ENCODE data around the gene SKI. TPM values are rescaled to one million over a fixed set of nuclear protein-coding genes. Genes with fewer than 3 reads are reported as not detected.

SKI gene
- total RNA-seq, 4 donors from 2014 or later, result 24.4 to 52.4 (median 32.2) TPM

- Histone ChIP-seq H3K4me1 (peaks cover 41 to 65% (median 42%) of the 10 kb centered on the region in 4 donors), H3K4me3 (no peak overlapping the region), H3K27me3 (no peaks in the 10 kb centered on the region), H3K36me3 (no peaks in the 10 kb centered on the region), H3K27ac (no peak overlapping the region), H3K9me3 (peaks cover 0 to 13% of the 10 kb centered on the region in 2 donors)
- WGBS, 2 donors (ENCODE audit: low coverage in 1 of 2), result 96% methylated on average over 20 of the region's 23 CpGs; no CpG with 5 or more reads in 1 of the 2 donors
- TF ChIP-seq EP300 (IDR thresholded peaks at IDR 0.05; ENCODE audit: low read depth) (no peak), CTCF (IDR thresholded peaks at IDR 0.05) (no peak), POLR2A (IDR thresholded peaks at IDR 0.05) (no peak), POLR2AphosphoS5 (IDR thresholded peaks at IDR 0.05) (no peak)
- in situ Hi-C loops (cut with MboI; ENCODE audit: low pct_ligation_motif_present in 1 of 4, low pct_unique_long_range_greater_than_20kb in 1 of 4, low sequenced_read_pairs in 3 of 4) (no loop called here), intact Hi-C loops (cut with DNase I; ENCODE audit: low total_unique reads) (no loop called here)
- no peak for DNase-seq
These were observed 25.8 kb downstream of the SKI start for GRCh38 chr1:2253797-2254480.

GRCh38 chr1:2255047-2255419 is 26.9 kb downstream of the SKI start:
- 90% methylated on average over 6 of the region's 6 CpGs; no CpG with 5 or more reads in 1 of the 2 donors for WGBS, 2 donors (ENCODE audit: low coverage in 1 of 2)
- no peak for DNase-seq
- Histone ChIP-seq H3K4me3 (no peak overlapping the region), H3K27me3 (no peaks in the 10 kb centered on the region), H3K36me3 (no peaks in the 10 kb centered on the region), H3K27ac (peak overlapping the region; percentile 55 to 79 (median 68)), H3K4me1 (peaks cover 35 to 65% (median 40%) of the 10 kb centered on the region in 4 donors), H3K9me3 (peaks cover 0 to 13% of the 10 kb centered on the region in 2 donors)
- intact Hi-C loops (cut with DNase I; ENCODE audit: low total_unique reads), result no loop called here
- no peak for TF ChIP-seq POLR2A (IDR thresholded peaks at IDR 0.05)
- TF ChIP-seq EP300 (IDR thresholded peaks at IDR 0.05; ENCODE audit: low read depth), result no peak
- TF ChIP-seq POLR2AphosphoS5 (IDR thresholded peaks at IDR 0.05), result no peak
- no peak for TF ChIP-seq CTCF (IDR thresholded peaks at IDR 0.05)
- in situ Hi-C loops (cut with MboI; ENCODE audit: low pct_ligation_motif_present in 1 of 4, low pct_unique_long_range_greater_than_20kb in 1 of 4, low sequenced_read_pairs in 3 of 4), result no loop called here

- WGBS, 2 donors (ENCODE audit: low coverage in 1 of 2), result 61 to 62% methylated on average over 3 to 5 of the region's 5 CpGs
- in situ Hi-C loops (cut with MboI; ENCODE audit: low pct_ligation_motif_present in 1 of 4, low pct_unique_long_range_greater_than_20kb in 1 of 4, low sequenced_read_pairs in 3 of 4), result no loop called here
- H3K36me3 ChIP-seq, result no peaks in the 10 kb centered on the region
These were observed 27.6 kb downstream of the SKI start for GRCh38 chr1:2255420-2256369.

GRCh38 chr1:2256435-2257244 is 28.5 kb downstream of the SKI start:
- H3K27me3 ChIP-seq, result no peaks in the 10 kb centered on the region

More at GRCh38 chr1:2255420-2256369, 27.6 kb downstream of the SKI start:
- Histone ChIP-seq H3K4me1 (peaks cover 30 to 64% (median 35%) of the 10 kb centered on the region in 4 donors), H3K27ac (peak overlapping the region; percentile 55 to 79 (median 68)), H3K4me3 (no peak overlapping the region), H3K27me3 (no peaks in the 10 kb centered on the region), H3K9me3 (peaks cover 0 to 13% of the 10 kb centered on the region in 2 donors)
- peak; percentile 42 for TF ChIP-seq EP300 (IDR thresholded peaks at IDR 0.05; ENCODE audit: low read depth)
- TF ChIP-seq POLR2A (IDR thresholded peaks at IDR 0.05), result no peak
- intact Hi-C loops (cut with DNase I; ENCODE audit: low total_unique reads), result no loop called here
- DNase-seq, result no peak

More at GRCh38 chr1:2256435-2257244, 28.5 kb downstream of the SKI start:
- Histone ChIP-seq H3K4me1 (peaks cover 21 to 64% (median 25%) of the 10 kb centered on the region in 4 donors), H3K9me3 (peaks cover 0 to 13% of the 10 kb centered on the region in 2 donors), H3K36me3 (no peaks in the 10 kb centered on the region), H3K27ac (peak overlapping the region; percentile 55 to 79 (median 68)), H3K4me3 (no peak overlapping the region)
- in situ Hi-C loops (cut with MboI; ENCODE audit: low pct_ligation_motif_present in 1 of 4, low pct_unique_long_range_greater_than_20kb in 1 of 4, low sequenced_read_pairs in 3 of 4), result no loop called here
- intact Hi-C loops (cut with DNase I; ENCODE audit: low total_unique reads), result no loop called here
- DNase-seq, result no peak
- 87 to 89% methylated on average over 10 to 22 of the region's 22 CpGs for WGBS, 2 donors (ENCODE audit: low coverage in 1 of 2)
- TF ChIP-seq CTCF (IDR thresholded peaks at IDR 0.05) (no peak), EP300 (IDR thresholded peaks at IDR 0.05; ENCODE audit: low read depth) (no peak), POLR2A (IDR thresholded peaks at IDR 0.05) (no peak), POLR2AphosphoS5 (IDR thresholded peaks at IDR 0.05) (no peak)

Data from transverse colon (tissue), 4 donors.